NCI-H187 treated with DMSO at 0.1 percent for 48 hours (cell line): ENCODE data around the gene ASTN2.

Experiments used
- DNase-seq: peaks from one replicate; lab custom pipeline; 2025; lab: John Stamatoyannopoulos, UW

The ASTN2 gene

GRCh38 chr9:117245175-117245829, 169.6 kb downstream of the ASTN2 start:
- no peak for DNase-seq

- DNase-seq: no peak
These were observed 172.8 kb downstream of the ASTN2 start for GRCh38 chr9:117242082-117242481.

GRCh38 chr9:117239428-117239827, 175.4 kb downstream of the ASTN2 start:
- no peak for DNase-seq

- no peak for DNase-seq
These were observed 180.8 kb downstream of the ASTN2 start for GRCh38 chr9:117234103-117234502.

DNA sequence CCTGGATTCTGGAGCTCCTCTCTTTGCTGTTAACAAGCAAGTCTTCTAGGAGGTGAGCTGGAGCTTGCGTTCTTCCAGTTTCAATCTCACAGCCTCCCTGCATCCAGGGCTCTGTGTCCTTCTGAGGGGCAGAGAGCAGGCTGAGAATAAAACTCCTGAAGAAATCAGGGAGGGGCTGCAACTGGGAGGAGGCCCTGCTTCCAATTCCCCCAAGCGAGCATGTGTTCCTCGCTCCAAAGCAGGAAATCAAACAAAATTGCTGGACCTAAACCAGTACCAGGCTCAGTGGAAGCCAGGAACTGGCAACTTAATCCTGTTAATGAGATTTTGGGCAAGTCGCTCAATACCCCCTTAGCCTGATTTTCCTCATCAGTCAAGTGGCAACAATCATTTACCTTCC, 181.8 kb downstream of the ASTN2 start:
- DNase-seq: no peak

- no peak for DNase-seq
These were observed 182.6 kb downstream of the ASTN2 start for GRCh38 chr9:117232281-117232680.

GRCh38 chr9:117231012-117231411, 183.8 kb downstream of the ASTN2 start:
- no peak for DNase-seq

DNA sequence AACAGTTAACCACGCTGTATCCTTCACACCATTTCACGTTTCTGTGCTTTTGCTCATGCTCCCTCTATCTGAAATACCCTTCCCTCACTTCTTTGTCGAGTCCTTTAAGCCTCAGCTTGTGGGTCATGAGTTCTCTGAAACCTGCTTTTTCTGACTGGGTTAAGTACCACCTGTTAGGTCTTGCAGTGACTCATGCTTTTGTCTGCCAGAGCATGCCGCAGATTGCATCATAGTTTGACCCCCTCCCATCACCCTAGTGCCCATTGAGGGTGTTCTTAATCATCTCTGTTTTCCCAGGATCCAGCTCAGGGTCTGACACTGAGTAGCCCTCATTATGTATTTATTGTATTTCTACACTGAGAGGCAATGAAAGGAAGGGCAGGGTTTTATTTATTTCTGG, 190.2 kb downstream of the ASTN2 start:
- peak; percentile 10 for DNase-seq

GRCh38 chr9:117218951-117219350, 195.9 kb downstream of the ASTN2 start:
- DNase-seq: no peak

DNA sequence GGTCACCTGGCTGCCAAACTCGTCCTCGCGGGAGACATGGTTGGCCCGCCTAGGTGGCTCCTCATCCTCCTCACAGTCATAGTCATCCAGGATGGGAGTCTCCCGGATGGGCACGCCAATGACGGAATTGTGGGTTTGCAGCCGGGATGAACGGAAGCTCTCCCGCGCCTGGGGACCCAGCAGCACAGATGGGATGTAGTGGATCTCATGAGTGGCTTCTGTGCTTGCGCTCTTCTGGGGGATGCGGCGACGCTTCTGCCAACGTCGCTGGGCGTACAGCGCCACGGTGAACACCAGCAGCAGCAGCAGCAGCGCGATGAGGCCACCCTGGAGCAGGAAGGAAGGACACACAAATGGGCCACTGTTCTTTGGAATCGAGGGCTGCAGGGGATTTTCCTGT, 200.4 kb downstream of the ASTN2 start:
- no peak for DNase-seq

GRCh38 chr9:117211280-117211679, 203.6 kb downstream of the ASTN2 start:
- DNase-seq: no peak

DNA sequence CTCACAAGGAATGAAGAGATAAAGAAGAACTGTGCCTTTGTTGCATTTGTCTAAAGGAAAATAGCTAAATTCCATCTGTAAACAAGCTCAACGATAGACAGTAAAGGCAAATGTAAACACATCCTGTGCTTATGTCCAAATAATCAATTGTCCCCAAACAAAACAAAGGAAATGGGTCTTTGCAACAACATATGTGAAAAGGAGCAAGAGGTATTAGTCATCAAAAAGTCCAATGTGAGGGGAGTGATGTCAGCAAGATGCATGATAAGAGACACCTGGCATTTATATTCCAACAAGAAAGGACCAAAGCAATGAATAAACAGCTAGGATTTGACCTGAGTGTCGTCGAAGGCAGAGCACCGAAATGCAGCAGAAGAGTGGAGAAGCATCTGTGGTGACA, 209.1 kb downstream of the ASTN2 start:
- no peak for DNase-seq

DNA sequence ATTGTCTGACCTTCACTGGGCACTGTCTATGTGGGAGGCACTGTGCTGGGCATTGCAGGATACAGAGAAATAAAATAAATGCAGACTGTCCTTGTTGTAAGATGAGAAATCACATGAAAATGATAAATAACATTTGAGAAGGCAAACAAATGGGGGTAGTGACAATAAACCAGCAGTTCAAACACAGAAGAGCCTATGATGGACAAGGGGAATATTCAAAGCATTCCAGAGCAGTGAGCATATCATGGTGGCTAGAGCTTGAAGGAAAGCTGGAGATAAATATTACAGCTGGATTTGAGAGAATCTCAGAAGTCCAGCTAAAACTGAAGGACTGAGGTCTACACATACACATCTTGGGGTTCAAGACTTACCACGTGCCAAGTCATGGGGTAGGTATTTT, 209.9 kb downstream of the ASTN2 start:
- no peak for DNase-seq

DNA sequence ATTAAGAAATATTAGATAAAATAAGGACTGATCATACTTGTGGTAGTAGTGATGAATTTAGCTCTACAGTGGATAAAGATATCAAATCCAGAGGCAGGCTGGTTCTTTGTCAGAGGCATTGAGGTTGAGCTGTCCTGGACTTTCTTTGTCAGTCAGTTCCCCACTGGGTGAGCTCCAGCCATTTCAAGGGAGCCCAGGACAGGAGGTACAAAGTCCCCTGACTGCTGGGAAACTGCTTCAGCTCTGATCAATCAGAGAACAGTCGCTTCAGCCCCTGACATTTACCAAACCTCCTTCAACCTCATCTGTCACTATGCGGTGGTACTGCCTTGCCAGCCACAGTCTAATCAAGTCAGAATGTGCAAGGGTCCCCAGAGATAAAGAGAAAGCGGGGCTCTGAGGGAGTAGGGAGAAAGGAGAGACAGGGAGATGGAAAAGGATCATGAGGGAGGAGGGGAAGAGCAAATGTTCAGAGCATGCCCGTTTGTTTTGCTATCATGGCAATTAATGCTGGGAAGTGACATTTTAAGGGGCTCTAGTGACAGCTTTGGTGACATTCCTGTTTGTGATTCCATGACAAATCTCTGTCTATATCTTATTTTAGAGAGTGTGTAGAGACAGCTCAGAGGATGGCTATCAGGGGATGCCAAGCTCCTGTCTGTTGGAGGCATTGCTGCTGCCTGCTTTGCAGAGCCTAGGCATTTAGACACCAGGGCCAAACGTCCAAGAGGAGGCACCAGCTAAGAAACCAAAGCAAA, 223.2 kb downstream of the ASTN2 start:
- no peak for DNase-seq

DNA sequence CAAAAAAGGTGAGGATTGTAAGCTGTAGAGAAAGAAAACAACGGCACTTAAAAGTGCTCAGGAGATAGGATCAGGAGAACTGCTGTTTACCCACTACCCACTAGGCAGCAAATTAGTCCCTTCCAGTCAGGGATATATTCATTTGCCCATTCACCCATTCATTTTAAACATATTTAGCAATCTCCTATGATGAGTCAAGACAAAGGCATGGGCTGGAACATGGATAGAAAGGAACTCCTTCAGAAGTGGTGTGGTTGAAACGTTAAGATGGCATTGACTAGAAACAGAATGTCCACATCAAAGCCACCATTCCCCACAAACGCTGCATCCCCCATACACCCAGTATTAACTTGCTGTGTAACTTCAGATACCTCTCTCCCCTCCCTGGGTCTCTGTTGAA, 225.7 kb downstream of the ASTN2 start:
- DNase-seq: no peak

DNA sequence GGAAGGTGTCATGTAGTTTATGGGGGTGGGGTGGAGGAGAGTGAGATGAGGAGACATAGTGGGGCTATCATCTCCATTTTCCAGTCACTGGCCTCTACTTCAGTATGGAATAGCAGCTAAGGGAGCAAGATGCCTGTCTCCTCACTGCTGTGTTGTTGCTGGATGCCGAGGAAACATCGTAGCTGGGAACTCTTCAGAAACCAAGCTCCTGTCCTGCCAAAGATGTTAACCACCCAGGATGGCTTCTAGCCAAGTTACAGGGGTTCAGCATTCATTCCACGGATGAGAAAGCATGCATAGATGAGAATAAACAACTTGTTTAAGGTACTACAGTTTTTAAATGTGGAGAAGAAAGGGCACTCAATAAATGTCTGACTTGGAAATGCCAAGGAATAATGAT, 226.5 kb downstream of the ASTN2 start:
- no peak for DNase-seq

- no peak for DNase-seq
These were observed 227.4 kb downstream of the ASTN2 start for GRCh38 chr9:117187498-117187897.

- no peak for DNase-seq
These were observed 230.7 kb downstream of the ASTN2 start for GRCh38 chr9:117184173-117184572.

DNA sequence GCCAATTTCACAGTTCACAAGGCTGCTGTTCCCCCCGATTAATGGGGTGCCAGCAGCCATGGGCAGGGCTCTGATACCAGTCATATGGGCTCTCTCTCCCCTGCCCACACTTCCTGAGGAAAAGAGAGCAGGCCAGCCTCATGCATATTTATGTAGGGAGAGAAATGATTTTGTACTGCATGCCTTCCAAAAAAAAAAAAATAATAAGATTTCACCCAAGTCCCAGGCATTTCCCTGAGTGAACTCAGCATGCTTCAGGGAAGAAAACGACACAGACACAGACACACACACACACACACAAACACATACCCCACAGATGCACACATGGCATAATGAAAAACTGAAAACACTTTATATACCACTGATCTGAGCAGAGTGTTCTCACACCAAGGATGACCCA, 232.8 kb downstream of the ASTN2 start:
- no peak for DNase-seq

- DNase-seq: no peak
These were observed 233.9 kb downstream of the ASTN2 start for GRCh38 chr9:117180896-117181445.

- DNase-seq: no peak
These were observed 236.1 kb downstream of the ASTN2 start for GRCh38 chr9:117178596-117179375.

GRCh38 chr9:117170567-117170966, 244.3 kb downstream of the ASTN2 start:
- DNase-seq: no peak
